Spinal cord (tissue), 10 donors: ENCODE measurements around the gene PRSS1. TPM values are rescaled to one million over a fixed set of nuclear protein-coding genes. Genes with fewer than 3 reads are reported as not detected.
"Not testable (repeated sequence)": the region's sequence is repeated elsewhere in the genome, so short reads cannot be mapped to it uniquely, and the experiment has no call there.

Source experiments
- DNase-seq, 6 donors: peaks; one replicate each; pipeline versions ENCODE4 v3.0.0 to v3.0.0-alpha.2; 2013 to 2015; ENCODE audit warnings: low spot score in 6 of 6, low read depth in 4 of 6
- H3K27ac ChIP-seq: one replicate; pipeline ENCODE4 v1.5.1; 2013; ENCODE audit warnings: low read depth, low read length, control low read depth
- H3K27me3 ChIP-seq: one replicate; pipeline ENCODE4 v1.6.1; 2013; ENCODE audit warnings: low read length; ENCODE audit not compliant: control insufficient read depth, insufficient read depth
- H3K36me3 ChIP-seq: one replicate; pipeline ENCODE4 v1.6.1; 2013; ENCODE audit warnings: low read length; ENCODE audit not compliant: control insufficient read depth, insufficient read depth
- H3K4me1 ChIP-seq: one replicate; pipeline ENCODE4 v1.6.1; 2013; ENCODE audit warnings: low read length; ENCODE audit not compliant: control insufficient read depth, insufficient read depth
- H3K4me3 ChIP-seq: one replicate; pipeline ENCODE4 v1.5.1; 2013; ENCODE audit warnings: low read depth, low read length, control low read depth
- H3K9me3 ChIP-seq: one replicate; pipeline ENCODE4 v1.6.1; 2013; ENCODE audit warnings: low read length; ENCODE audit not compliant: control insufficient read depth, insufficient read depth
- WGBS: methylation state at CpG from one replicate; pipeline ENCODE4 v1.1.5; 2013; ENCODE audit warnings: missing lambda C conversion rate; ENCODE audit not compliant: insufficient coverage; 5-methylcytosine and 5-hydroxymethylcytosine counted together
- polyA plus RNA-seq, 2 donors: library from polyadenylated mRNA; unstranded; fragments of 120-200 nt; gene quantifications; one replicate each; pipeline ENCODE4 v1.2.1, GENCODE V29; 2013; ENCODE audit not compliant: insufficient read length in 2 of 2
- total RNA-seq, 2 donors: library from RNA; depleted of rRNA in 1 of 2; stranded (reverse); fragments of 120-200 nt in 1 of 2; fragments of >200 nt in 1 of 2; gene quantifications; one replicate each; pipeline versions ENCODE4 v1.2.3 to v1.2.4, GENCODE V29; 2013 to 2014
- donor health status: healthy.

PRSS1 gene
- total and polyA plus RNA-seq, 4 donors: 0.43 to 0.89 TPM; not detected in 2

GRCh38 chr7:142745091-142745635, 4.1 kb upstream of the PRSS1 start:
- 80% methylated on average over 1 of the region's 1 CpG for WGBS
- Histone ChIP-seq H3K27ac (no peak overlapping the region), H3K4me3 (no peak overlapping the region), H3K27me3 (no peaks in the 10 kb centered on the region), H3K36me3 (no peaks in the 10 kb centered on the region), H3K4me1 (no peaks in the 10 kb centered on the region), H3K9me3 (no peaks in the 10 kb centered on the region)
- no peak for DNase-seq

- H3K9me3 ChIP-seq: no peaks in the 10 kb centered on the region
- no peak overlapping the region for H3K27ac ChIP-seq
- H3K27me3 ChIP-seq: no peaks in the 10 kb centered on the region
- H3K4me1 ChIP-seq: no peaks in the 10 kb centered on the region
- WGBS: no CpG with 5 or more reads among the region's 4 CpGs
- H3K36me3 ChIP-seq: no peaks in the 10 kb centered on the region
- DNase-seq: no peak
- no peak overlapping the region for H3K4me3 ChIP-seq
These were observed 3.5 kb upstream of the PRSS1 start for GRCh38 chr7:142745745-142746144.

GRCh38 chr7:142746264-142746663, 3.0 kb upstream of the PRSS1 start:
- H3K4me1 ChIP-seq: no peaks in the 10 kb centered on the region
- no peaks in the 10 kb centered on the region for H3K9me3 ChIP-seq
- no peak overlapping the region for H3K4me3 ChIP-seq
- DNase-seq: no peak
- H3K27ac ChIP-seq: no peak overlapping the region
- H3K36me3 ChIP-seq: no peaks in the 10 kb centered on the region
- H3K27me3 ChIP-seq: no peaks in the 10 kb centered on the region
- 96% methylated on average over 2 of the region's 3 CpGs for WGBS

- DNase-seq, H3K27me3 ChIP-seq, H3K36me3 ChIP-seq, H3K27ac ChIP-seq, H3K9me3 ChIP-seq, H3K4me3 ChIP-seq, H3K4me1 ChIP-seq: not testable (repeated sequence)
- 100% methylated on average over 1 of the region's 2 CpGs for WGBS
These were observed 862 bp upstream of the PRSS1 start for GRCh38 chr7:142748410-142748809.

GRCh38 chr7:142750321-142750938, 1.2 kb downstream of the PRSS1 start:
- no peaks in the 10 kb centered on the region for H3K9me3 ChIP-seq
- 56% methylated on average over 7 of the region's 9 CpGs for WGBS
- no peak overlapping the region for H3K4me3 ChIP-seq
- H3K36me3 ChIP-seq: no peaks in the 10 kb centered on the region
- no peak for DNase-seq
- H3K27ac ChIP-seq: no peak overlapping the region
- no peaks in the 10 kb centered on the region for H3K4me1 ChIP-seq
- no peaks in the 10 kb centered on the region for H3K27me3 ChIP-seq

GRCh38 chr7:142751526-142752175, 2.4 kb downstream of the PRSS1 start:
- not testable (repeated sequence) for H3K9me3 ChIP-seq, H3K27me3 ChIP-seq, H3K4me1 ChIP-seq, H3K36me3 ChIP-seq, H3K4me3 ChIP-seq, H3K27ac ChIP-seq, DNase-seq
- WGBS: 96% methylated on average over 12 of the region's 14 CpGs

- Histone ChIP-seq H3K9me3 (no peaks in the 10 kb centered on the region), H3K36me3 (no peaks in the 10 kb centered on the region), H3K27ac (no peak overlapping the region), H3K27me3 (no peaks in the 10 kb centered on the region), H3K4me3 (no peak overlapping the region), H3K4me1 (no peaks in the 10 kb centered on the region)
- no CpG with 5 or more reads among the region's 3 CpGs for WGBS
- DNase-seq: no peak
These were observed 3.3 kb downstream of the PRSS1 start for GRCh38 chr7:142752376-142753225.

- Histone ChIP-seq H3K9me3 (no peaks in the 10 kb centered on the region), H3K27me3 (no peaks in the 10 kb centered on the region), H3K27ac (no peak overlapping the region), H3K4me3 (no peak overlapping the region), H3K4me1 (no peaks in the 10 kb centered on the region), H3K36me3 (no peaks in the 10 kb centered on the region)
- no peak for DNase-seq
- 89% methylated on average over 8 of the region's 8 CpGs for WGBS
These were observed 4.1 kb downstream of the PRSS1 start for GRCh38 chr7:142753366-142753765.

GRCh38 chr7:142753925-142754491, 4.7 kb downstream of the PRSS1 start:
- DNase-seq: peak in 2 of 6 donors; percentile 1 to 19
- not testable (repeated sequence) for H3K36me3 ChIP-seq, H3K9me3 ChIP-seq, H3K27me3 ChIP-seq, H3K4me1 ChIP-seq, H3K4me3 ChIP-seq, H3K27ac ChIP-seq
- 74% methylated on average over 3 of the region's 5 CpGs for WGBS
